H1 (cell line): ENCODE data around the gene ALG9. TPM values are rescaled to one million over a fixed set of nuclear protein-coding genes. Genes with fewer than 3 reads are reported as not detected.
"Not testable (repeated sequence)": the region's sequence is repeated elsewhere in the genome, so short reads cannot be mapped to it uniquely, and the experiment has no call there.

Experiments
- CTCF ChIA-PET: fragments of 300-600 bp; sonication (Branson Sonifier 250); formaldehyde crosslinking; loops from one replicate; lab custom pipeline; 2021; ENCODE audit not compliant: partially characterized antibody; lab: Charles Lee
- POLR2A ChIA-PET: fragments of 300-600 bp; sonication (Branson Sonifier 250); formaldehyde crosslinking; loops from one replicate; lab custom pipeline; 2021; ENCODE audit warnings: inconsistent platforms; ENCODE audit not compliant: partially characterized antibody; lab: Charles Lee
- DNase-seq, 2 experiments: peaks; one replicate each; pipeline versions ENCODE4 v3.0.0 to v3.0.0-alpha.2; 2010 to 2022; ENCODE audit warnings: low spot score in 2 of 2, low read depth in 1 of 2, mixed read lengths in 1 of 2
- FAIRE-seq: peaks from 2 replicates; lab custom pipeline; 2011; peaks lifted over from hg19 to GRCh38; lab: Jason Lieb, UNC
- H2AFZ ChIP-seq: 2 replicates; pipeline ENCODE4 v1.8.1; 2012; ENCODE audit warnings: low read length, inconsistent platforms
- H2AK5ac ChIP-seq: 2 replicates; pipeline ENCODE4 v1.6.1; 2013; ENCODE audit warnings: low read depth, low read length
- H2BK120ac ChIP-seq: replicated peaks from 2 replicates; pipeline ENCODE3; 2013; ENCODE audit warnings: low read depth, low read length, inconsistent platforms
- H2BK12ac ChIP-seq: 2 replicates; pipeline ENCODE4 v1.6.1; 2013; ENCODE audit warnings: low read depth, low read length
- H2BK15ac ChIP-seq: 2 replicates; pipeline ENCODE4 v1.6.1; 2013; ENCODE audit warnings: low read length
- H2BK20ac ChIP-seq: 2 replicates; pipeline ENCODE4 v1.6.1; 2013; ENCODE audit warnings: low read length
- H2BK5ac ChIP-seq: 2 replicates; pipeline ENCODE4 v1.6.1; 2013; ENCODE audit warnings: low read depth, low read length
- H3K14ac ChIP-seq: 2 replicates; pipeline ENCODE4 v1.6.1; 2013; ENCODE audit warnings: inconsistent platforms; ENCODE audit not compliant: insufficient read length
- H3K18ac ChIP-seq: 2 replicates; pipeline ENCODE4 v1.6.1; 2013; ENCODE audit warnings: low read length; ENCODE audit errors: extremely low read depth
- H3K23ac ChIP-seq: 2 replicates; pipeline ENCODE4 v1.6.1; 2013; ENCODE audit warnings: inconsistent platforms; ENCODE audit not compliant: insufficient read length
- H3K23me2 ChIP-seq: 2 replicates; pipeline ENCODE4 v1.6.1; 2013; ENCODE audit warnings: low read depth, low read length
- H3K27ac ChIP-seq: 2 replicates; pipeline ENCODE4 v1.6.1; 2011; ENCODE audit warnings: low read depth, low read length, inconsistent platforms
- H3K27me3 ChIP-seq, 4 experiments: replicated peaks in 1 of 4; 1 replicate in 1 of 4; 2 replicates in 3 of 4; pipeline versions ENCODE4 v1.6.1 to v1.8.1; 2011 to 2013; ENCODE audit warnings: low read length in 3 of 4, mild to moderate bottlenecking in 3 of 4, inconsistent platforms in 2 of 4, mixed read lengths in 2 of 4, moderate library complexity in 1 of 4; ENCODE audit not compliant: control insufficient read depth in 3 of 4, insufficient read depth in 3 of 4; ENCODE audit errors: extremely low read depth in 1 of 4
- H3K36me3 ChIP-seq, 4 experiments: 2 replicates each; pipeline versions ENCODE4 v1.6.1 to v1.8.1; 2011 to 2013; ENCODE audit warnings: mild to moderate bottlenecking in 4 of 4, low read length in 3 of 4, moderate library complexity in 2 of 4, control low read depth in 1 of 4, inconsistent platforms in 1 of 4; ENCODE audit not compliant: insufficient read depth in 4 of 4, control insufficient read depth in 2 of 4
- H3K4ac ChIP-seq: replicated peaks from 2 replicates; pipeline ENCODE3; 2013; ENCODE audit warnings: low read length, low read depth, mixed read lengths, inconsistent platforms; ENCODE audit not compliant: insufficient read length
- H3K4me1 ChIP-seq, 4 experiments: replicated peaks in 1 of 4; 1 replicate in 1 of 4; 2 replicates in 3 of 4; pipeline versions ENCODE4 v1.6.1 to v1.8.1; 2011 to 2013; ENCODE audit warnings: low read length in 3 of 4, inconsistent platforms in 2 of 4, mixed read lengths in 1 of 4; ENCODE audit not compliant: insufficient read depth in 4 of 4, control insufficient read depth in 3 of 4
- H3K4me2 ChIP-seq, 2 experiments: 2 replicates each; pipeline versions ENCODE4 v1.6.1 to v1.8.1; 2011 to 2013; ENCODE audit warnings: low read depth in 2 of 2, low read length in 2 of 2, control low read depth in 1 of 2, inconsistent platforms in 1 of 2, mild to moderate bottlenecking in 1 of 2; ENCODE audit not compliant: insufficient read depth in 1 of 2
- H3K4me3 ChIP-seq, 4 experiments: fragments of 200-600, 300-600 bp in 1 of 4; sonication (generic), shearing (Covaris generic), sonication (Bioruptor Twin) in 1 of 4; 2 replicates each; pipeline versions ENCODE4 v1.5.1 to v1.8.1; 2011 to 2016; ENCODE audit warnings: low read length in 4 of 4, low read depth in 3 of 4, control low read depth in 2 of 4, inconsistent platforms in 2 of 4, mild to moderate bottlenecking in 2 of 4, mixed read lengths in 1 of 4, moderate library complexity in 1 of 4; ENCODE audit not compliant: insufficient read depth in 2 of 4; ENCODE audit errors: extremely low read depth in 1 of 4
- H3K56ac ChIP-seq: replicated peaks from 2 replicates; pipeline ENCODE3; 2013; ENCODE audit warnings: low read depth, mild to moderate bottlenecking, mixed read lengths, low read length, inconsistent platforms; ENCODE audit not compliant: insufficient read length
- H3K79me1 ChIP-seq: 2 replicates; pipeline ENCODE4 v1.6.1; 2013; ENCODE audit warnings: low read depth, low read length, control low read depth
- H3K79me2 ChIP-seq, 2 experiments: 2 replicates each; pipeline versions ENCODE4 v1.6.1 to v1.8.1; 2012 to 2013; ENCODE audit warnings: low read length in 2 of 2, mild to moderate bottlenecking in 2 of 2, inconsistent platforms in 1 of 2; ENCODE audit not compliant: insufficient read depth in 2 of 2, control insufficient read depth in 1 of 2
- H3K9ac ChIP-seq, 4 experiments: replicated peaks in 1 of 4; 1 replicate in 1 of 4; 2 replicates in 3 of 4; pipeline versions ENCODE4 v1.6.1 to v1.8.1; 2011 to 2013; ENCODE audit warnings: low read depth in 3 of 4, low read length in 3 of 4, control low read depth in 2 of 4, mild to moderate bottlenecking in 2 of 4, moderate library complexity in 2 of 4, inconsistent platforms in 1 of 4; ENCODE audit errors: extremely low read depth in 1 of 4
- H3K9me3 ChIP-seq, 2 experiments: 2 replicates each; pipeline versions ENCODE4 v1.6.1 to v1.8.1; 2012 to 2013; ENCODE audit warnings: mild to moderate bottlenecking in 2 of 2, moderate library complexity in 2 of 2, control low read depth in 1 of 2, inconsistent platforms in 1 of 2, low read depth in 1 of 2, low read length in 1 of 2, mixed read lengths in 1 of 2; ENCODE audit not compliant: insufficient read depth in 2 of 2
- H4K20me1 ChIP-seq, 2 experiments: replicated peaks in 1 of 2; 2 replicates each; pipeline versions ENCODE3 to v1.8.1; 2011 to 2013; ENCODE audit warnings: inconsistent platforms in 2 of 2, low read length in 2 of 2, mild to moderate bottlenecking in 1 of 2; ENCODE audit not compliant: insufficient read depth in 2 of 2, control insufficient read depth in 1 of 2
- H4K5ac ChIP-seq: 2 replicates; pipeline ENCODE4 v1.6.1; 2013; ENCODE audit warnings: low read length, low read depth, mixed read lengths, inconsistent platforms; ENCODE audit not compliant: insufficient read length
- H4K8ac ChIP-seq: 2 replicates; pipeline ENCODE4 v1.8.0; 2013; ENCODE audit warnings: mild to moderate bottlenecking, moderate library complexity, low read length, inconsistent platforms; ENCODE audit not compliant: insufficient read depth; ENCODE audit errors: extremely low read depth
- H4K91ac ChIP-seq: replicated peaks from 2 replicates; pipeline ENCODE3; 2013; ENCODE audit warnings: low read length, mixed read lengths, inconsistent platforms; ENCODE audit not compliant: insufficient read length
- WGBS, 2 experiments: shearing (Covaris generic) in 1 of 2; methylation state at CpG; one replicate each; pipeline versions ENCODE4 v1.1.6 to v1.1.7; 2013 to 2015; ENCODE audit warnings: low lambda C conversion rate in 2 of 2, mixed read lengths in 2 of 2, inconsistent platforms in 1 of 2, low coverage in 1 of 2, missing lambda C conversion rate in 1 of 2; ENCODE audit not compliant: insufficient replicate concordance in 2 of 2, insufficient coverage in 1 of 2, insufficient read length in 1 of 2; ENCODE audit errors: extremely low coverage in 1 of 2, missing lambda C conversion rate in 1 of 2; 5-methylcytosine and 5-hydroxymethylcytosine counted together
- polyA plus RNA-seq, 7 experiments: library from polyadenylated mRNA; depleted of rRNA in 3 of 7; stranded (reverse) in 5 of 7; unstranded in 2 of 7; fragments of >200 nt in 5 of 7; fragments of 200-250 nt in 2 of 7; gene quantifications; 1 replicate in 5 of 7; 2 replicates in 1 of 7; 4 replicates in 1 of 7; pipeline versions ENCODE4 v1.2.1 to v1.2.3, GENCODE V29; 2011 to 2013; ENCODE audit warnings: missing spikeins in 2 of 7, mixed read lengths in 2 of 7
- total RNA-seq: library from RNA; stranded (reverse); fragmentation: NEBNext Ultra II Directional; extraction: Animal tissue kit (Norgen Biotek cat#: 25700); gene quantifications from 2 replicates; pipeline ENCODE4 v1.2.1, GENCODE V29; 2021

Gene ALG9
- total and polyA plus RNA-seq, 2 of the 8 experiments (the other 6 are each of a cell fraction or from before 2014, with no cell fraction given) = 23.5 to 24.5 TPM

DNA sequence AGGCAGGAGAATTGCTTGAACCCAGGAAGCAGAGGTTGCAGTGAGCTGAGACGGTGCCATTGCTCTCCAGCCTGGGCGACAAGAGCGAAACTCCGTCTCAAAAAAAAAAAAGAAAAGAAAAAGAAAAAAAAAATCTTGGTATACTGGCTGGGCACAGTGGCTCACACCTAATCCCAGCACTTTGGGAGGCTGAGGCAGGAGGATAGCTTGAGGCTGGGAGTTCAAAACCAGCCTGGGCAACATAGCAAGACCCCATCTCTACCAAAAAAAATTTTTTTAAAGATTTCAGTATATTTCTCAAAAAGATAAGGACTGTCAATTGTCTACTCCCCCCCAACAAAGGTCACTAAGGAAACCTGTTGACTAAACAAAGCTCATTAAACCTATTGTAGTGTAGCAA, 13.7 kb upstream of the ALG9 start:
- not testable (repeated sequence) for H3K9ac ChIP-seq, H3K36me3 ChIP-seq, H3K4me1 ChIP-seq, H3K4ac ChIP-seq, H2AFZ ChIP-seq, H3K4me3 ChIP-seq, H2BK12ac ChIP-seq, H3K79me1 ChIP-seq, DNase-seq, H2BK120ac ChIP-seq, H3K9me3 ChIP-seq, H4K5ac ChIP-seq, H3K23ac ChIP-seq, H3K27ac ChIP-seq, H4K8ac ChIP-seq, H3K27me3 ChIP-seq, H3K23me2 ChIP-seq, H3K56ac ChIP-seq, H2BK15ac ChIP-seq, H4K91ac ChIP-seq, H3K79me2 ChIP-seq, H3K4me2 ChIP-seq, H4K20me1 ChIP-seq, FAIRE-seq, H2BK5ac ChIP-seq, H2AK5ac ChIP-seq, H2BK20ac ChIP-seq, H3K18ac ChIP-seq, H3K14ac ChIP-seq
- no CpG with 5 or more reads among the region's 4 CpGs for WGBS, 2 experiments
- POLR2A ChIA-PET = interaction anchor here (1.6 kb wide), 1 partner anchor 27 kb away, joined by 3 read pairs; no protein-coding TSS in a partner anchor
- CTCF ChIA-PET = interaction anchor here (0.7 kb wide), 1 partner anchor 41 kb away, joined by 3 read pairs; no protein-coding TSS in a partner anchor
